Mesenchymal stem cell (in vitro differentiated cells and primary cell): ENCODE results near the gene NUP214.
A peak's percentile ranks its signal among the peaks of the same experiment; 100 is the strongest.

ENCODE experiments used
- DNase-seq: peaks from one replicate; pipeline ENCODE4 v3.0.0-alpha.2; 2013
- H2AFZ ChIP-seq: one replicate; pipeline ENCODE4 v1.6.1; 2013; ENCODE audit warnings: low read depth, mild to moderate bottlenecking, control low read depth, inconsistent platforms, low read length, moderate library complexity
- H2AK5ac ChIP-seq: 2 replicates; pipeline ENCODE4 v1.6.1; 2013; ENCODE audit warnings: low read length, moderate library complexity, mild to moderate bottlenecking, inconsistent platforms; ENCODE audit not compliant: severe bottlenecking
- H2BK120ac ChIP-seq: one replicate; pipeline ENCODE4 v1.6.1; 2013; ENCODE audit warnings: low read depth, mild to moderate bottlenecking, inconsistent platforms, low read length, moderate library complexity
- H2BK12ac ChIP-seq, 2 experiments: one replicate each; pipeline ENCODE4 v1.6.1; 2013; ENCODE audit warnings: inconsistent platforms in 2 of 2, low read length in 2 of 2, mild to moderate bottlenecking in 2 of 2, moderate library complexity in 2 of 2, control low read depth in 1 of 2
- H2BK15ac ChIP-seq: one replicate; pipeline ENCODE4 v1.6.1; 2013; ENCODE audit warnings: mild to moderate bottlenecking, low read depth, inconsistent platforms; ENCODE audit not compliant: poor library complexity, severe bottlenecking
- H2BK5ac ChIP-seq: 2 replicates; pipeline ENCODE4 v1.6.1; 2013; ENCODE audit warnings: low read depth, mild to moderate bottlenecking, low read length, control low read depth, inconsistent platforms; ENCODE audit not compliant: poor library complexity, severe bottlenecking
- H3K14ac ChIP-seq, 2 experiments: one replicate each; pipeline ENCODE4 v1.6.1; 2013; ENCODE audit warnings: inconsistent platforms in 2 of 2, low read length in 2 of 2, control low read depth in 1 of 2, mild to moderate bottlenecking in 1 of 2, moderate library complexity in 1 of 2
- H3K18ac ChIP-seq, 2 experiments: one replicate each; pipeline ENCODE4 v1.6.1; 2013; ENCODE audit warnings: inconsistent platforms in 2 of 2, low read length in 2 of 2, control low read depth in 1 of 2, low read depth in 1 of 2, mild to moderate bottlenecking in 1 of 2
- H3K23ac ChIP-seq, 2 experiments: one replicate each; pipeline ENCODE4 v1.6.1; 2013; ENCODE audit warnings: inconsistent platforms in 2 of 2, low read length in 2 of 2, mild to moderate bottlenecking in 2 of 2, moderate library complexity in 2 of 2, control low read depth in 1 of 2
- H3K27ac ChIP-seq: 2 replicates; pipeline ENCODE4 v1.5.1; 2013; ENCODE audit warnings: mild to moderate bottlenecking, moderate library complexity, low read length, control low read depth, inconsistent platforms; ENCODE audit not compliant: poor library complexity, severe bottlenecking
- H3K27me3 ChIP-seq, 2 experiments: 2 replicates each; pipeline versions ENCODE4 v1.6.1 to v1.7.0; 2013; ENCODE audit warnings: low read length in 2 of 2, mild to moderate bottlenecking in 2 of 2, moderate library complexity in 2 of 2, control low read depth in 1 of 2, inconsistent platforms in 1 of 2; ENCODE audit not compliant: control insufficient read depth in 1 of 2, insufficient read depth in 1 of 2
- H3K36me3 ChIP-seq, 2 experiments: 2 replicates each; pipeline versions ENCODE4 v1.6.1 to v1.7.0; 2013; ENCODE audit warnings: low read length in 2 of 2, control low read depth in 1 of 2, inconsistent platforms in 1 of 2, low read depth in 1 of 2, mild to moderate bottlenecking in 1 of 2; ENCODE audit not compliant: insufficient read depth in 2 of 2, control insufficient read depth in 1 of 2
- H3K4ac ChIP-seq, 2 experiments: one replicate each; pipeline ENCODE4 v1.6.1; 2013; ENCODE audit warnings: inconsistent platforms in 2 of 2, low read length in 2 of 2, mild to moderate bottlenecking in 2 of 2, moderate library complexity in 2 of 2, control low read depth in 1 of 2, low read depth in 1 of 2
- H3K4me1 ChIP-seq: 2 replicates; pipeline ENCODE4 v1.6.1; 2013; ENCODE audit warnings: low read depth, low read length, control low read depth; ENCODE audit not compliant: control insufficient read depth, insufficient read depth
- H3K4me2 ChIP-seq: 2 replicates; pipeline ENCODE4 v1.6.1; 2013; ENCODE audit warnings: low read length, mild to moderate bottlenecking, inconsistent platforms; ENCODE audit not compliant: poor library complexity, severe bottlenecking
- H3K4me3 ChIP-seq, 2 experiments: 2 replicates each; pipeline versions ENCODE4 v1.5.1 to v1.7.0; 2013; ENCODE audit warnings: low read length in 2 of 2, mild to moderate bottlenecking in 2 of 2, control low read depth in 1 of 2, low read depth in 1 of 2; ENCODE audit not compliant: insufficient read depth in 1 of 2
- H3K79me1 ChIP-seq: replicated peaks from 2 replicates; pipeline ENCODE4 v1.6.1; 2013; ENCODE audit warnings: mild to moderate bottlenecking, control low read depth, low read length, inconsistent platforms; ENCODE audit not compliant: poor library complexity, severe bottlenecking
- H3K9ac ChIP-seq: 2 replicates; pipeline ENCODE4 v1.7.0; 2013; ENCODE audit warnings: mild to moderate bottlenecking, low read length, moderate library complexity
- H3K9me3 ChIP-seq: 2 replicates; pipeline ENCODE4 v1.7.0; 2013; ENCODE audit warnings: mild to moderate bottlenecking, low read length; ENCODE audit not compliant: control insufficient read depth
- H4K8ac ChIP-seq: one replicate; pipeline ENCODE4 v1.6.1; 2013; ENCODE audit warnings: inconsistent platforms, mild to moderate bottlenecking, low read length, moderate library complexity
- H4K91ac ChIP-seq: one replicate; pipeline ENCODE4 v1.6.1; 2013; ENCODE audit warnings: mild to moderate bottlenecking, low read length, inconsistent platforms
- whole genome bisulfite sequencing: methylation state at CpG from one replicate; pipeline ENCODE4 v1.1.7; 2013; ENCODE audit warnings: mixed read lengths; 5-methylcytosine and 5-hydroxymethylcytosine counted together

The NUP214 gene

GRCh38 chr9:131236161-131236560 is 110.8 kb downstream of the NUP214 start:
- no peak overlapping the region for H2BK5ac ChIP-seq
- no peak overlapping the region for H3K4me2 ChIP-seq
- H3K9ac ChIP-seq: no peak overlapping the region
- no peak overlapping the region for H3K18ac ChIP-seq
- H3K4ac ChIP-seq: no peak overlapping the region
- no peak overlapping the region for H3K14ac ChIP-seq
- no peak overlapping the region for H3K27ac ChIP-seq
- DNase-seq: no peak
- H3K4me1 ChIP-seq: peaks cover 16% of the 10 kb centered on the region
- no peak overlapping the region for H2BK12ac ChIP-seq
- no peaks in the 10 kb centered on the region for H3K9me3 ChIP-seq
- H3K27me3 ChIP-seq: peaks cover 0 to 18% of the 10 kb centered on the region in 2 experiments
- WGBS: 96% methylated on average over 8 of the region's 8 CpGs
- H2AK5ac ChIP-seq: no peak overlapping the region
- H3K4me3 ChIP-seq: no peak overlapping the region
- H2BK15ac ChIP-seq: no peak overlapping the region
- H4K91ac ChIP-seq: peak overlapping the region; percentile 36
- peaks cover 43 to 46% of the 10 kb centered on the region in 2 experiments for H3K36me3 ChIP-seq
- H3K23ac ChIP-seq: no peak overlapping the region
- no peak overlapping the region for H4K8ac ChIP-seq
- H2AFZ ChIP-seq: no peak overlapping the region
- H2BK120ac ChIP-seq: no peak overlapping the region
- no peaks in the 10 kb centered on the region for H3K79me1 ChIP-seq

- H2BK5ac ChIP-seq: no peak overlapping the region
- H3K79me1 ChIP-seq: no peaks in the 10 kb centered on the region
- H4K8ac ChIP-seq: no peak overlapping the region
- no peak overlapping the region for H2BK12ac ChIP-seq
- no peaks in the 10 kb centered on the region for H3K9me3 ChIP-seq
- H3K14ac ChIP-seq: no peak overlapping the region
- H3K4me1 ChIP-seq: peaks cover 16% of the 10 kb centered on the region
- H3K4me3 ChIP-seq: no peak overlapping the region
- H3K23ac ChIP-seq: no peak overlapping the region
- no peak overlapping the region for H4K91ac ChIP-seq
- no peak for DNase-seq
- no peak overlapping the region for H2BK15ac ChIP-seq
- no peak overlapping the region for H3K27ac ChIP-seq
- WGBS: 92% methylated on average over 5 of the region's 5 CpGs
- H2AK5ac ChIP-seq: no peak overlapping the region
- peaks cover 40 to 43% of the 10 kb centered on the region in 2 experiments for H3K36me3 ChIP-seq
- no peak overlapping the region for H3K18ac ChIP-seq
- no peak overlapping the region for H3K4me2 ChIP-seq
- H3K4ac ChIP-seq: no peak overlapping the region
- no peak overlapping the region for H2BK120ac ChIP-seq
- peaks cover 0 to 18% of the 10 kb centered on the region in 2 experiments for H3K27me3 ChIP-seq
- no peak overlapping the region for H3K9ac ChIP-seq
- no peak overlapping the region for H2AFZ ChIP-seq
Measured at GRCh38 chr9:131236761-131237160, 111.4 kb downstream of the NUP214 start.

- Histone ChIP-seq H3K9me3 (no peaks in the 10 kb centered on the region), H4K8ac (no peak overlapping the region), H3K9ac (peak overlapping the region; percentile 68), H3K4me3 (no peak overlapping the region), H2AK5ac (no peak overlapping the region), H3K27me3 (peaks cover 0 to 18% of the 10 kb centered on the region in 2 experiments), H3K27ac (no peak overlapping the region), H3K36me3 (peaks cover 35 to 38% of the 10 kb centered on the region in 2 experiments), H2AFZ (no peak overlapping the region), H3K14ac (no peak overlapping the region), H2BK15ac (no peak overlapping the region), H3K4ac (no peak overlapping the region), H3K18ac (no peak overlapping the region), H2BK120ac (no peak overlapping the region), H3K4me2 (no peak overlapping the region), H2BK12ac (no peak overlapping the region), H4K91ac (peak overlapping the region; percentile 34), H3K23ac (no peak overlapping the region), H2BK5ac (no peak overlapping the region), H3K4me1 (peaks cover 16% of the 10 kb centered on the region), H3K79me1 (no peaks in the 10 kb centered on the region)
- WGBS: 100% methylated on average over 5 of the region's 7 CpGs
- no peak for DNase-seq
Measured at GRCh38 chr9:131237291-131237690, 111.9 kb downstream of the NUP214 start.

- H3K4me2 ChIP-seq: peak overlapping the region; percentile 24
- peaks cover 16% of the 10 kb centered on the region for H3K4me1 ChIP-seq
- peak overlapping the region; percentile 55 for H2BK120ac ChIP-seq
- H3K79me1 ChIP-seq: no peaks in the 10 kb centered on the region
- H2AK5ac ChIP-seq: no peak overlapping the region
- H4K91ac ChIP-seq: peak overlapping the region; percentile 87
- peak overlapping the region; percentile 9 to 78 for H3K18ac ChIP-seq
- WGBS: 62% methylated on average over 11 of the region's 11 CpGs
- peaks cover 31 to 32% of the 10 kb centered on the region in 2 experiments for H3K36me3 ChIP-seq
- no peak overlapping the region for H2BK15ac ChIP-seq
- DNase-seq: peak; percentile 69
- H3K4ac ChIP-seq: peak overlapping the region; percentile 2 to 90
- H4K8ac ChIP-seq: peak overlapping the region; percentile 97
- H3K4me3 ChIP-seq: peak overlapping the region in 1 of 2 experiments; percentile 42
- H3K27me3 ChIP-seq: peaks cover 0 to 18% of the 10 kb centered on the region in 2 experiments
- H3K14ac ChIP-seq: no peak overlapping the region
- H3K9me3 ChIP-seq: peaks cover 1% of the 10 kb centered on the region
- H2BK5ac ChIP-seq: no peak overlapping the region
- peak overlapping the region; percentile 68 for H3K9ac ChIP-seq
- peak overlapping the region; percentile 57 for H2BK12ac ChIP-seq
- no peak overlapping the region for H3K23ac ChIP-seq
- H3K27ac ChIP-seq: peak overlapping the region; percentile 38
- H2AFZ ChIP-seq: no peak overlapping the region
Measured at GRCh38 chr9:131237931-131238401, 112.6 kb downstream of the NUP214 start.
